Subcutaneous adipose tissue (tissue), 4 donors: ENCODE measurements around the gene DKC1. TPM values are rescaled to one million over a fixed set of nuclear protein-coding genes. Genes with fewer than 3 reads are reported as not detected.

ENCODE experiments used
- CTCF ChIP-seq: fragments of 450-650 bp; IDR thresholded peaks from one replicate; pipeline ENCODE4 v1.5.1; 2016; ENCODE audit warnings: low read depth, mild to moderate bottlenecking, control low read depth, antibody characterized with exemption, moderate library complexity
- total RNA-seq, 4 donors: library from RNA; depleted of rRNA; stranded (reverse); fragments of >200 nt; gene quantifications; one replicate each; pipeline ENCODE4 v1.1.0, GENCODE V29; 2016

The DKC1 gene
- total RNA-seq, 4 donors from 2014 or later, result 23.3 to 65.7 (median 42.1) TPM

GRCh38 chrX:154795016-154795415 lies 32.4 kb downstream of the DKC1 start:
- TF ChIP-seq CTCF, result no peak

- TF ChIP-seq CTCF, result no peak
These were observed 34.3 kb downstream of the DKC1 start for GRCh38 chrX:154797006-154797405.

GRCh38 chrX:154799556-154800348 lies 37.1 kb downstream of the DKC1 start:
- no peak for TF ChIP-seq CTCF

GRCh38 chrX:154800478-154801210 lies 38.0 kb downstream of the DKC1 start:
- TF ChIP-seq CTCF, result no peak

- no peak for TF ChIP-seq CTCF
These were observed 40.3 kb downstream of the DKC1 start for GRCh38 chrX:154802947-154803346.

GRCh38 chrX:154804261-154804956 lies 41.7 kb downstream of the DKC1 start:
- no peak for TF ChIP-seq CTCF
